Liver (tissue), 9 donors: ENCODE results near the gene CCDC112. TPM values are rescaled to one million over a fixed set of nuclear protein-coding genes. Genes with fewer than 3 reads are reported as not detected.

Experiments
- DNase-seq: peaks from one replicate; pipeline ENCODE4 v3.0.0-alpha.2; 2017; ENCODE audit warnings: low spot score
- H3K27ac ChIP-seq, 2 donors: one replicate each; pipeline ENCODE4 v1.7.0; 2013; ENCODE audit warnings: inconsistent platforms in 2 of 2, low read length in 2 of 2, control low read depth in 1 of 2, low read depth in 1 of 2, mild to moderate bottlenecking in 1 of 2
- H3K27me3 ChIP-seq, 4 donors: one replicate each; pipeline versions ENCODE4 v1.6.1 to v1.7.0; 2013; ENCODE audit warnings: low read length in 3 of 4, inconsistent platforms in 1 of 4, mild to moderate bottlenecking in 1 of 4, moderate library complexity in 1 of 4; ENCODE audit not compliant: control insufficient read depth in 4 of 4, insufficient read depth in 4 of 4
- H3K36me3 ChIP-seq, 4 donors: one replicate each; pipeline versions ENCODE4 v1.6.1 to v1.7.0; 2013; ENCODE audit warnings: low read length in 3 of 4, mild to moderate bottlenecking in 3 of 4, low read depth in 1 of 4, moderate library complexity in 1 of 4; ENCODE audit not compliant: control insufficient read depth in 4 of 4, insufficient read depth in 3 of 4
- H3K4me1 ChIP-seq, 4 donors: one replicate each; pipeline versions ENCODE4 v1.6.1 to v1.7.0; 2013; ENCODE audit warnings: low read length in 3 of 4, mild to moderate bottlenecking in 3 of 4, moderate library complexity in 1 of 4; ENCODE audit not compliant: control insufficient read depth in 4 of 4, insufficient read depth in 4 of 4
- H3K4me3 ChIP-seq, 3 donors: one replicate each; pipeline versions ENCODE4 v1.6.1 to v1.7.0; 2013; ENCODE audit warnings: low read length in 3 of 3, control low read depth in 1 of 3, low read depth in 1 of 3, mild to moderate bottlenecking in 1 of 3
- H3K9ac ChIP-seq, 2 donors: one replicate each; pipeline ENCODE4 v1.7.0; 2013; ENCODE audit warnings: low read length in 2 of 2, mild to moderate bottlenecking in 2 of 2, moderate library complexity in 2 of 2, control low read depth in 1 of 2, low read depth in 1 of 2
- H3K9me3 ChIP-seq, 4 donors: one replicate each; pipeline versions ENCODE4 v1.6.1 to v1.7.0; 2013; ENCODE audit warnings: low read length in 3 of 4; ENCODE audit not compliant: control insufficient read depth in 4 of 4
- ATF3 ChIP-seq: IDR thresholded peaks from 2 replicates; pipeline ENCODE4 v1.6.1; 2016; ENCODE audit warnings: antibody characterized with exemption
- CTCF ChIP-seq: fragments of 150-350 bp; IDR thresholded peaks from 2 replicates; pipeline ENCODE4 v1.5.1; 2017; ENCODE audit warnings: improper control_type of control experiment, low read depth, low read length; ENCODE audit not compliant: missing input control
- EGR1 ChIP-seq, 2 donors: IDR thresholded peaks; 2 replicates each; pipeline ENCODE4 v1.6.1; 2016 to 2018; ENCODE audit warnings: antibody characterized with exemption in 2 of 2, low read depth in 2 of 2
- FOXA1 ChIP-seq: IDR thresholded peaks from 2 replicates; pipeline ENCODE4 v1.6.1; 2016; ENCODE audit warnings: antibody characterized with exemption
- FOXA2 ChIP-seq: IDR thresholded peaks from 2 replicates; pipeline ENCODE4 v1.6.1; 2016; ENCODE audit warnings: antibody characterized with exemption
- GABPA ChIP-seq, 2 donors: IDR thresholded peaks in 1 of 2; conservative IDR thresholded peaks in 1 of 2; 2 replicates each; pipeline ENCODE4 v1.6.1; 2016; ENCODE audit warnings: antibody characterized with exemption in 2 of 2, mild to moderate bottlenecking in 1 of 2, moderate library complexity in 1 of 2
- HNF4A ChIP-seq, 2 donors: conservative IDR thresholded peaks; 2 replicates each; pipeline ENCODE4 v1.6.1; 2016; ENCODE audit warnings: antibody characterized with exemption in 2 of 2, mild to moderate bottlenecking in 2 of 2
- HNF4G ChIP-seq: IDR thresholded peaks from 2 replicates; pipeline ENCODE4 v1.6.1; 2016; ENCODE audit warnings: antibody characterized with exemption
- JUND ChIP-seq, 2 donors: IDR thresholded peaks; 2 replicates each; pipeline ENCODE4 v1.6.1; 2016; ENCODE audit warnings: antibody characterized with exemption in 2 of 2
- MAX ChIP-seq: IDR thresholded peaks from 2 replicates; pipeline ENCODE4 v1.6.1; 2016; ENCODE audit warnings: antibody characterized with exemption
- NR2F2 ChIP-seq: IDR thresholded peaks from 2 replicates; pipeline ENCODE4 v1.6.1; 2016; ENCODE audit warnings: antibody characterized with exemption
- RAD21 ChIP-seq, 2 donors: IDR thresholded peaks; 2 replicates each; pipeline ENCODE4 v1.6.1; 2016; ENCODE audit warnings: antibody characterized with exemption in 2 of 2, mild to moderate bottlenecking in 2 of 2
- REST ChIP-seq: IDR thresholded peaks from 2 replicates; pipeline ENCODE4 v1.6.1; 2016; ENCODE audit warnings: antibody characterized with exemption, mild to moderate bottlenecking
- RXRA ChIP-seq, 2 donors: IDR thresholded peaks; 2 replicates each; pipeline ENCODE4 v1.6.1; 2017 to 2018; ENCODE audit warnings: antibody characterized with exemption in 2 of 2, mild to moderate bottlenecking in 1 of 2
- SP1 ChIP-seq: IDR thresholded peaks from 2 replicates; pipeline ENCODE4 v1.6.1; 2018; ENCODE audit warnings: antibody characterized with exemption, mild to moderate bottlenecking
- TAF1 ChIP-seq: conservative IDR thresholded peaks from 2 replicates; pipeline ENCODE4 v1.6.1; 2016; ENCODE audit warnings: antibody characterized with exemption, mild to moderate bottlenecking
- YY1 ChIP-seq: IDR thresholded peaks from 2 replicates; pipeline ENCODE4 v1.6.1; 2016; ENCODE audit warnings: antibody characterized with exemption, mild to moderate bottlenecking
- ZBTB33 ChIP-seq: IDR thresholded peaks from 2 replicates; pipeline ENCODE4 v1.6.1; 2016; ENCODE audit warnings: antibody characterized with exemption
- WGBS: extraction: QIAGEN DNeasy Blood & Tissue Kit; methylation state at CpG from one replicate; pipeline ENCODE4 v1.1.7; 2013; 5-methylcytosine and 5-hydroxymethylcytosine counted together
- polyA plus RNA-seq, 2 donors: library from polyadenylated mRNA; stranded (reverse) in 1 of 2; unstranded in 1 of 2; fragments of 200-250 nt in 1 of 2; fragments of >200 nt in 1 of 2; fragmentation: Nextera tagmentation in 1 of 2; extraction: Ambion mirVana in 1 of 2; gene quantifications; one replicate each; pipeline versions ENCODE4 v1.2.1 to v1.2.3, GENCODE V29; 2013 to 2015
- total RNA-seq, 2 donors: library from RNA; depleted of rRNA; stranded (reverse); fragments of >200 nt; gene quantifications; one replicate each; pipeline ENCODE4 v1.2.3, GENCODE V29; 2014
- donor health status: healthy.
- donor health status: healthy.
- donor health status: healthy.
- donor health status: healthy.
- donor health status: healthy.

The CCDC112 gene
- total and polyA plus RNA-seq, 4 donors = 0.75 to 1.6 (median 1.1) TPM

GRCh38 chr5:115338851-115339250 is 42.4 kb upstream of the CCDC112 start:
- Histone ChIP-seq H3K27ac (no peak overlapping the region), H3K9me3 (no peaks in the 10 kb centered on the region), H3K36me3 (no peaks in the 10 kb centered on the region), H3K27me3 (no peaks in the 10 kb centered on the region), H3K9ac (no peak overlapping the region), H3K4me3 (no peak overlapping the region), H3K4me1 (peaks cover 0 to 4% (median 3%) of the 10 kb centered on the region in 4 donors)
- no peak for DNase-seq
- TF ChIP-seq FOXA2 (no peak), RAD21 (IDR thresholded peaks at IDR 0.05) (no peak), ZBTB33 (no peak), CTCF (no peak), TAF1 (no peak), RXRA (IDR thresholded peaks at IDR 0.05) (no peak), GABPA (IDR thresholded peaks at IDR 0.05 in 1 of 2, conservative IDR thresholded peaks at IDR 0.05 in 1 of 2) (no peak)
- 89% methylated on average over 3 of the region's 3 CpGs for WGBS

- TF ChIP-seq ATF3 (peak; percentile 65), TAF1 (no peak), EGR1 (IDR thresholded peaks at IDR 0.05; ENCODE audit: low read depth in 2 of 2) (peak in 1 of 2 donors; percentile 14), HNF4A (conservative IDR thresholded peaks at IDR 0.05) (peak; percentile 100), FOXA2 (peak; percentile 78), FOXA1 (peak; percentile 55), SP1 (peak; percentile 97), RXRA (IDR thresholded peaks at IDR 0.05) (peak; percentile 84 to 91), MAX (peak; percentile 58), HNF4G (peak; percentile 94), ZBTB33 (peak; percentile 49), JUND (IDR thresholded peaks at IDR 0.05) (peak; percentile 83 to 92), RAD21 (IDR thresholded peaks at IDR 0.05) (peak; percentile 48 to 52), NR2F2 (peak; percentile 54), YY1 (peak; percentile 72), CTCF (no peak), REST (peak; percentile 81), GABPA (IDR thresholded peaks at IDR 0.05 in 1 of 2, conservative IDR thresholded peaks at IDR 0.05 in 1 of 2) (no peak)
- no peaks in the 10 kb centered on the region for H3K27me3 ChIP-seq
- no peak for DNase-seq
- no peaks in the 10 kb centered on the region for H3K36me3 ChIP-seq
- H3K4me1 ChIP-seq = peaks cover 0 to 4% (median 3%) of the 10 kb centered on the region in 4 donors
- no peaks in the 10 kb centered on the region for H3K9me3 ChIP-seq
- H3K4me3 ChIP-seq = peak overlapping the region in 1 of 3 donors; percentile 14
- H3K27ac ChIP-seq = peak overlapping the region; percentile 15 to 69
- WGBS = 79% methylated on average over 1 of the region's 1 CpG
- no peak overlapping the region for H3K9ac ChIP-seq
Observed at GRCh38 chr5:115337882-115338281, 41.4 kb upstream of the CCDC112 start.
